ENCODE results near the gene SMTNL2.
"Not testable (repeated sequence)": the region's sequence is repeated elsewhere in the genome, so short reads cannot be mapped to it uniquely, and the experiment has no call there.

The SMTNL2 gene

GRCh38 chr17:4560837-4561256, 23.5 kb upstream of the SMTNL2 start:
- no peak for DNase-seq

GRCh38 chr17:4562015-4562969, 22.0 kb upstream of the SMTNL2 start:
- DNase-seq, result no peak

GRCh38 chr17:4565209-4566141, 18.9 kb upstream of the SMTNL2 start:
- DNase-seq, result no peak

- DNase-seq, result no peak
Measured at GRCh38 chr17:4566785-4567184, 17.5 kb upstream of the SMTNL2 start.

GRCh38 chr17:4569591-4569990, 14.7 kb upstream of the SMTNL2 start:
- no peak for DNase-seq

GRCh38 chr17:4572131-4572530, 12.2 kb upstream of the SMTNL2 start:
- no peak for DNase-seq

GRCh38 chr17:4573115-4573514, 11.2 kb upstream of the SMTNL2 start:
- no peak for DNase-seq

- no peak for DNase-seq
Measured at GRCh38 chr17:4573669-4574068, 10.7 kb upstream of the SMTNL2 start.

- DNase-seq, result no peak
Measured at GRCh38 chr17:4574448-4575045, 9.8 kb upstream of the SMTNL2 start.

GRCh38 chr17:4576161-4576558, 8.2 kb upstream of the SMTNL2 start:
- no peak for DNase-seq

- no peak for DNase-seq
Measured at GRCh38 chr17:4576729-4577322, 7.5 kb upstream of the SMTNL2 start.

GRCh38 chr17:4577386-4577993, 6.8 kb upstream of the SMTNL2 start:
- no peak for DNase-seq

GRCh38 chr17:4578349-4578748, 6.0 kb upstream of the SMTNL2 start:
- DNase-seq, result not testable (repeated sequence)

- no peak for DNase-seq
Measured at GRCh38 chr17:4579678-4580077, 4.7 kb upstream of the SMTNL2 start.

GRCh38 chr17:4580291-4580690, 4.0 kb upstream of the SMTNL2 start:
- DNase-seq, result no peak

- DNase-seq, result no peak
Measured at GRCh38 chr17:4582101-4582501, 2.2 kb upstream of the SMTNL2 start.

GRCh38 chr17:4582691-4583090, 1.6 kb upstream of the SMTNL2 start:
- no peak for DNase-seq

GRCh38 chr17:4583206-4583605, 1.1 kb upstream of the SMTNL2 start:
- DNase-seq, result no peak

GRCh38 chr17:4583782-4584100, 588 bp upstream of the SMTNL2 start:
- no peak for DNase-seq

- no peak for DNase-seq
Measured at GRCh38 chr17:4584917-4585637, 748 bp downstream of the SMTNL2 start.

- DNase-seq, result no peak
Measured at GRCh38 chr17:4585638-4585994, 1.3 kb downstream of the SMTNL2 start.

GRCh38 chr17:4586043-4586442, 1.7 kb downstream of the SMTNL2 start:
- no peak for DNase-seq
